ACHN (cell line): ENCODE results near the gene ZFAND6.
A peak's percentile ranks its signal among the peaks of the same experiment; 100 is the strongest.
"Not testable (repeated sequence)": the region's sequence is repeated elsewhere in the genome, so short reads cannot be mapped to it uniquely, and the experiment has no call there.

Experiments
- DNase-seq: peaks from one replicate; pipeline ENCODE4 v3.0.0-alpha.2; 2015
- in situ Hi-C: cut with HindIII; loops from 2 replicates; pipeline ENCODE4 v1.10.0; 2017; ENCODE audit warnings: low sequenced_read_pairs, low pct_ligation_motif_present, low pct_unique_long_range_greater_than_20kb

Gene ZFAND6

GRCh38 chr15:80058851-80059785 is at the start of gene ZFAND6:
Gene ZFAND6, plus strand, starts transcription at chr15:80059676. Its CDS starts 60,669 bp downstream, at chr15:80120345.
- in situ Hi-C loops, result no loop called here

GRCh38 chr15:80010131-80010673 is 49.3 kb upstream of the ZFAND6 start:
- DNase-seq, result no peak
- in situ Hi-C loops, result no loop called here

More at GRCh38 chr15:80058851-80059785, at the start of gene ZFAND6:
- DNase-seq, result peak; percentile 92

- DNase-seq, in situ Hi-C loops: not testable (repeated sequence)
Measured at GRCh38 chr15:80011041-80011523, 48.4 kb upstream of the ZFAND6 start.

GRCh38 chr15:80011596-80011995 is 47.9 kb upstream of the ZFAND6 start:
- in situ Hi-C loops, result no loop called here
- no peak for DNase-seq

GRCh38 chr15:80012060-80012726 is 47.3 kb upstream of the ZFAND6 start:
- DNase-seq, result no peak
- in situ Hi-C loops, result no loop called here

GRCh38 chr15:80014186-80014585 is 45.3 kb upstream of the ZFAND6 start:
- in situ Hi-C loops, DNase-seq: not testable (repeated sequence)

GRCh38 chr15:80015156-80015555 is 44.3 kb upstream of the ZFAND6 start:
- in situ Hi-C loops, result no loop called here
- no peak for DNase-seq

- in situ Hi-C loops, DNase-seq: not testable (repeated sequence)
Measured at GRCh38 chr15:80016506-80016905, 43.0 kb upstream of the ZFAND6 start.

- in situ Hi-C loops, DNase-seq: not testable (repeated sequence)
Measured at GRCh38 chr15:80017139-80017538, 42.3 kb upstream of the ZFAND6 start.

- DNase-seq, result no peak
- in situ Hi-C loops, result no loop called here
Measured at GRCh38 chr15:80019168-80019745, 40.2 kb upstream of the ZFAND6 start.

GRCh38 chr15:80020149-80020548 is 39.3 kb upstream of the ZFAND6 start:
- in situ Hi-C loops, DNase-seq: not testable (repeated sequence)

- DNase-seq, result no peak
- in situ Hi-C loops, result no loop called here
Measured at GRCh38 chr15:80020731-80021130, 38.7 kb upstream of the ZFAND6 start.

GRCh38 chr15:80026310-80026709 is 33.2 kb upstream of the ZFAND6 start:
- in situ Hi-C loops, result no loop called here
- DNase-seq, result no peak

- DNase-seq, result no peak
- in situ Hi-C loops, result no loop called here
Measured at GRCh38 chr15:80026754-80027153, 32.7 kb upstream of the ZFAND6 start.

- no peak for DNase-seq
- in situ Hi-C loops, result no loop called here
Measured at GRCh38 chr15:80028937-80029336, 30.5 kb upstream of the ZFAND6 start.

GRCh38 chr15:80031841-80032240 is 27.6 kb upstream of the ZFAND6 start:
- in situ Hi-C loops, result no loop called here
- DNase-seq, result no peak

GRCh38 chr15:80034629-80035028 is 24.8 kb upstream of the ZFAND6 start:
- in situ Hi-C loops, result no loop called here
- DNase-seq, result no peak

- in situ Hi-C loops, result no loop called here
- no peak for DNase-seq
Measured at GRCh38 chr15:80036071-80036470, 23.4 kb upstream of the ZFAND6 start.
